Neural crest cell (in vitro differentiated cells): ENCODE data around the gene CEP350. TPM values are rescaled to one million over a fixed set of nuclear protein-coding genes. Genes with fewer than 3 reads are reported as not detected.

Experiments
- DNase-seq: peaks from one replicate; pipeline ENCODE4 v3.0.0; 2021; ENCODE audit warnings: low read depth, mixed read lengths, low spot score
- H3K27ac Mint-ChIP-seq: one replicate; pipeline ENCODE4 v1.8.0; 2021; ENCODE audit warnings: mild to moderate bottlenecking, mixed read lengths; ENCODE audit not compliant: unreplicated experiment
- H3K27me3 Mint-ChIP-seq: 2 replicates; pipeline ENCODE4 v1.8.0; 2021; ENCODE audit warnings: low read depth, mild to moderate bottlenecking, mixed read lengths
- H3K36me3 Mint-ChIP-seq: 2 replicates; pipeline ENCODE4 v1.8.0; 2021; ENCODE audit warnings: low read depth, mild to moderate bottlenecking, mixed read lengths
- H3K4me1 Mint-ChIP-seq: 2 replicates; pipeline ENCODE4 v1.8.0; 2021; ENCODE audit warnings: mixed read lengths
- H3K4me3 Mint-ChIP-seq: one replicate; pipeline ENCODE4 v1.8.0; 2021; ENCODE audit warnings: mild to moderate bottlenecking, mixed read lengths
- H3K9me3 Mint-ChIP-seq: 2 replicates; pipeline ENCODE4 v1.8.0; 2021; ENCODE audit warnings: mixed read lengths
- total RNA-seq: library from RNA; stranded (reverse); gene quantifications from 2 replicates; pipeline ENCODE4 v1.2.1, GENCODE V29; 2021
- TF ChIP-seq, protein P1 (sequence below): fragments of 200-600 bp; sonication (generic); conservative IDR thresholded peaks from 2 replicates; pipeline ENCODE4 v1.5.0; 2021; ENCODE audit warnings: antibody characterized with exemption, mild to moderate bottlenecking

The CEP350 gene
- total RNA-seq, 1 donor from 2014 or later, result 44.8 TPM

DNA sequence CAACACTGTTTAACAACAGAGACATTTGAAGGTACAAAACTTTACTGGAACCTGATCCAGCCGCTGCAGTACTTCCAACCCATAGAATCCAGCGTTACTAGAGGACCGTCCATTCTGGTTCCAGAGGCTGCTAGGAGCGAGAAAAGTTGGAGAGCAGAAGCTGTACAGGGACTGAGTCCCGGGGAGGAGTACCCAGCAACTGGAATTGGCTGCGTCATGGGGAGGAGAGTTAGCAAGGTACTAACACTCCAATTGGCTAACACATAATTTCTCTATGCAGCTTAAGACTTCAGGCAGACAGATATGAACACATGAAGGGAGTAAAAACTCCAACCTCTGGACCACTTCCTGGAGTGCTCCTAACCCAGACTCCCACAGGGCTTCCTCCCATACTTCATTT, 198.0 kb downstream of the CEP350 start:
- H3K9me3 Mint-ChIP-seq, result no peaks in the 10 kb centered on the region
- H3K36me3 Mint-ChIP-seq, result no peaks in the 10 kb centered on the region
- H3K4me3 Mint-ChIP-seq, result peak overlapping the region; percentile 90
- TF ChIP-seq, protein P1, sequence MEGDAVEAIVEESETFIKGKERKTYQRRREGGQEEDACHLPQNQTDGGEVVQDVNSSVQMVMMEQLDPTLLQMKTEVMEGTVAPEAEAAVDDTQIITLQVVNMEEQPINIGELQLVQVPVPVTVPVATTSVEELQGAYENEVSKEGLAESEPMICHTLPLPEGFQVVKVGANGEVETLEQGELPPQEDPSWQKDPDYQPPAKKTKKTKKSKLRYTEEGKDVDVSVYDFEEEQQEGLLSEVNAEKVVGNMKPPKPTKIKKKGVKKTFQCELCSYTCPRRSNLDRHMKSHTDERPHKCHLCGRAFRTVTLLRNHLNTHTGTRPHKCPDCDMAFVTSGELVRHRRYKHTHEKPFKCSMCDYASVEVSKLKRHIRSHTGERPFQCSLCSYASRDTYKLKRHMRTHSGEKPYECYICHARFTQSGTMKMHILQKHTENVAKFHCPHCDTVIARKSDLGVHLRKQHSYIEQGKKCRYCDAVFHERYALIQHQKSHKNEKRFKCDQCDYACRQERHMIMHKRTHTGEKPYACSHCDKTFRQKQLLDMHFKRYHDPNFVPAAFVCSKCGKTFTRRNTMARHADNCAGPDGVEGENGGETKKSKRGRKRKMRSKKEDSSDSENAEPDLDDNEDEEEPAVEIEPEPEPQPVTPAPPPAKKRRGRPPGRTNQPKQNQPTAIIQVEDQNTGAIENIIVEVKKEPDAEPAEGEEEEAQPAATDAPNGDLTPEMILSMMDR, result no peak
- peaks cover 41% of the 10 kb centered on the region for H3K27me3 Mint-ChIP-seq
- H3K4me1 Mint-ChIP-seq, result peaks cover 10% of the 10 kb centered on the region
- H3K27ac Mint-ChIP-seq, result no peak overlapping the region
- DNase-seq, result no peak

DNA sequence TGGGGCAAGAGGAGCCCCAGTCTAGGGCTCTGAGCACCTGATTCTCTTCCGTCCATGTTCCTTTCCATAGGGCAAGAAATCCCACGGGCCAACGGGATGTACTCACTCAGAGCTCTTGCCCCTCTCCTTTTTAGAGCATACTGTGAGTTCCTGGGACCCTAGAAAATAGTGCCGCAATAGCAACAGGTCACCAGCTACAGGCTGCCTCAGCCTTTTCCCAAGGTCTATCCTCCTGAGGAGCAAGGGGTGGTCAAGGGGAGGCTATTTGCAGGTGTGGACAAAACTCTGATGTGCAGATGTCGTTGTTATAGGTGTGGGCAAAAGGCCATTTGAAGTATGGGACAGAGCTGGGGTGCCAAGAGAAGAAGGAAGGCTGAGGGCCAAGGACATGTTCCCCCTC, 198.4 kb downstream of the CEP350 start:
- Mint-ChIP-seq H3K36me3 (no peaks in the 10 kb centered on the region), H3K4me3 (peak overlapping the region; percentile 90), H3K27me3 (peaks cover 41% of the 10 kb centered on the region)

DNA sequence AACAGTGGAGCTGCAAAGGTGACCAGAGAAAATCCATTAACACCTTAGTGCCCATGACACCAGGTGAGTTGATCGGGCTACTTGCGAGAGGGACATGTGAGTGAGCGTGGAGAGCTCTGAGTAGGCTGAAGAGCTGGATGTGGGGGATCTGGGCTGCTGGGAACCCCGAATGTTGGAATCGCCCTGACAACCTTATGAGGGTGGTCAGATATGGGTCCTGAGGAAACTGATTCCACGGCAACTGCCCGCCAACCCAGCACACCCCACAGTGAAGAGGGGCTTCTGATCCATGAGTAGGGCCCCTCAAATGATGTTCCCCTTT, 199.4 kb downstream of the CEP350 start:
- no peaks in the 10 kb centered on the region for H3K36me3 Mint-ChIP-seq
- DNase-seq, result no peak

More for the DNA sequence above, 198.4 kb downstream of the CEP350 start:
- H3K4me1 Mint-ChIP-seq, result peaks cover 10% of the 10 kb centered on the region
- TF ChIP-seq, protein P1, result no peak
- no peaks in the 10 kb centered on the region for H3K9me3 Mint-ChIP-seq
- H3K27ac Mint-ChIP-seq, result no peak overlapping the region
- no peak for DNase-seq

DNA sequence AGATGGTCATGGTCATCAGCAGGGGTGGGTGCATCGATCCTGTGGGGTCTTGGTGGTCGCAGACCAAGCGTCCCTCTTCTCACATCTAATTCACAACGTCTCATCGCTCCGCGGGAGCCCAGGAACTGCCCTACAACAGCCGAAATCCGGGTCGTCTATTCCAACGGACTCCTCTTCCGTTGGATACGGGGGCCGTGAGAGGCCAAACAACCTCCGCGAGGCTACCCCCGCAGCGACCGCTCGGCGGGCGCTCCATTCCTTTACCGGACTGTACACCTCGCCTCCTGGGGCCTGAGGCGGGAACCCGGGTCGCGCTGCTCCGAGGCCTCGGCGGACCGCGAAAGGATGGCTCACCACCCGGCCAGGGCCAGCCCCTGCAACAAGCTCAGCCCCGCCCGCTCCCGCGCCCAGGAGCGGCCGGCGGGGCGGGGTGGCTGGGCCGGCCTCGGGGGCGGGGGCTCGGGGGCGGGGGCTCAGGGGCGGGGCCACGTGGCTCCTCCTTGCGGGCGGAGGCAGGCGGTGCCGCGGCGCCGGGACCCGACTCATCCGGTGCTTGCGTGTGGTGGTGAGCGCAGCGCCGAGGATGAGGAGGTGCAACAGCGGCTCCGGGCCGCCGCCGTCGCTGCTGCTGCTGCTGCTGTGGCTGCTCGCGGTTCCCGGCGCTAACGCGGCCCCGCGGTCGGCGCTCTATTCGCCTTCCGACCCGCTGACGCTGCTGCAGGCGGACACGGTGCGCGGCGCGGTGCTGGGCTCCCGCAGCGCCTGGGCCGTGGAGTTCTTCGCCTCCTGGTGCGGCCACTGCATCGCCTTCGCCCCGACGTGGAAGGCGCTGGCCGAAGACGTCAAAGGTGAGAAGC, 199.9 kb downstream of the CEP350 start, which contains the start of gene QSOX1:
Gene QSOX1, plus strand, starts transcription at position 545 of the 857 bp plus-strand sequence. Its CDS starts 39 bp downstream, at position 584.
- Mint-ChIP-seq H3K4me1 (peaks cover 10% of the 10 kb centered on the region), H3K27ac (peak within 1 kb of the TSS; percentile 89), H3K9me3 (no peaks in the 10 kb centered on the region), H3K27me3 (peaks cover 40% of the 10 kb centered on the region), H3K36me3 (no peaks in the 10 kb centered on the region), H3K4me3 (peak within 1 kb of the TSS; percentile 90)
- peak; percentile 71 for DNase-seq
- TF ChIP-seq, protein P1, result peak; percentile 39

More for the DNA sequence above, 199.4 kb downstream of the CEP350 start:
- TF ChIP-seq, protein P1, result no peak
- peak overlapping the region; percentile 65 for H3K27ac Mint-ChIP-seq
- H3K4me1 Mint-ChIP-seq, result peaks cover 10% of the 10 kb centered on the region
- peak overlapping the region; percentile 90 for H3K4me3 Mint-ChIP-seq
- peaks cover 41% of the 10 kb centered on the region for H3K27me3 Mint-ChIP-seq
- H3K9me3 Mint-ChIP-seq, result no peaks in the 10 kb centered on the region

DNA sequence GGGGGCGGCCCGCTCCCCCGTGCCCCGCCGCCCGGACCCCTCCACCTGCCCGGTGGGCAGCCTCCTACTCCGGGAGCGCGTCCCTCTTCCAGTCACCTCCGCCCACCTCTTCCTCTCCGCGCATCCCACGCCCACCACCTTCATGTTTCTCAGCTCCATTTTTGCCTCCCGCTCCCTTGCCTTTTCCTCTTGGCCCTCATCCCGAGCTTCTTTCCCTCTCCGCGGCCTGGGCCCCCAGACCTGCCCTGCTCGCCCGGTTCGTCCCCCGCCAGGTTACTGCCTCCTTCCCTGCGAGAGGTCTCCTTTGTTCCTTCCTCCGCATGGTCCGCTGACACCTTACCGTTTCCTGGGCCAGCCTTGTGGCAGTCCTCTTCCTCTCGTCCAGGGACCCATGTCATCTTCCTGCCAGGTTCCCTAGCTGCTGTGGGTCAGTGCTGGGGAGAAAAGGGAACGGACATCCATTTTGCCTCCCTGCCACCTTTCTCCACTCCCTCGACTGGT, 200.6 kb downstream of the CEP350 start:
- peak; percentile 20 for DNase-seq
- Mint-ChIP-seq H3K4me3 (peak overlapping the region; percentile 90), H3K9me3 (no peaks in the 10 kb centered on the region), H3K27ac (peak overlapping the region; percentile 89), H3K36me3 (no peaks in the 10 kb centered on the region), H3K4me1 (peaks cover 10% of the 10 kb centered on the region), H3K27me3 (peaks cover 35% of the 10 kb centered on the region)
- TF ChIP-seq, protein P1, result no peak
